Brain microvascular endothelial cell (primary cell): ENCODE measurements around the gene NPLOC4.
A peak's percentile ranks its signal among the peaks of the same experiment; 100 is the strongest.

Experiments used
- DNase-seq: peaks from one replicate; pipeline ENCODE4 v3.0.0-alpha.2; 2020
- H3K27ac ChIP-seq: fragments of 250-450 bp; sonication (Bioruptor Pico); 2 replicates; pipeline ENCODE4 v1.5.1; 2020; ENCODE audit warnings: mild to moderate bottlenecking, moderate library complexity
- H3K27me3 ChIP-seq: fragments of 250-450 bp; sonication (Bioruptor Pico); replicated peaks from 2 replicates; pipeline ENCODE4 v1.5.1; 2020; ENCODE audit warnings: mild to moderate bottlenecking
- H3K36me3 ChIP-seq: fragments of 250-450 bp; sonication (Bioruptor Pico); replicated peaks from 2 replicates; pipeline ENCODE4 v1.5.1; 2020; ENCODE audit warnings: mild to moderate bottlenecking
- H3K4me3 ChIP-seq: 2 replicates; pipeline ENCODE4 v1.5.1; 2011; ENCODE audit warnings: low read depth, mild to moderate bottlenecking, control low read depth, low read length, moderate library complexity
- in situ Hi-C: cut with HindIII; loops from 2 replicates; pipeline ENCODE4 v1.10.0; 2017; ENCODE audit warnings: low sequenced_read_pairs, low pct_ligation_motif_present
- TF ChIP-seq, protein P1 (sequence below): IDR thresholded peaks from 2 replicates; pipeline ENCODE4 v1.5.1; 2011; ENCODE audit warnings: low read depth, mild to moderate bottlenecking, moderate library complexity, low read length, control low read depth, inconsistent platforms; ENCODE audit errors: missing control alignments

Gene NPLOC4

DNA sequence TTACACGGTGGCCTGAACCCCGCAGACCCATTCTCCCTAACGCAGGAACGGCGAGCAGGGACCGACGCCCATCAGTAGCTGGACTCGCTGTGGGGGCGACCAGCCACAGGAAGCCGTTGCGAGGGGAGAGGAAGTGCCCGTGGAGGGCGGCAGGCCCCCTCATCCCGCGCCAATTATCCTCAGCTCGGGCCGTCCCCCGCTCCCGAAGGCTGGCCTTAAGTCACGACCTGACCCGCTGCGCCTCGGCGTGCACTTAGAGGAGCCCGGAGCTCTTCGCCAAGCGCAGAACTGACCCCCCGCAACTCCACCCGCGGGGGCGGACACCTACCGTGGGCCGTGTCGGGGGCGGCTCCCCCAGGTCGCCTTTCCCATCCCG is 46.3 kb upstream of the NPLOC4 start:
- DNase-seq, result no peak
- Histone ChIP-seq H3K4me3 (peak overlapping the region; percentile 93), H3K36me3 (peaks cover 30% of the 10 kb centered on the region), H3K27me3 (no peaks in the 10 kb centered on the region), H3K27ac (peak overlapping the region; percentile 70)
- TF ChIP-seq, protein P1, sequence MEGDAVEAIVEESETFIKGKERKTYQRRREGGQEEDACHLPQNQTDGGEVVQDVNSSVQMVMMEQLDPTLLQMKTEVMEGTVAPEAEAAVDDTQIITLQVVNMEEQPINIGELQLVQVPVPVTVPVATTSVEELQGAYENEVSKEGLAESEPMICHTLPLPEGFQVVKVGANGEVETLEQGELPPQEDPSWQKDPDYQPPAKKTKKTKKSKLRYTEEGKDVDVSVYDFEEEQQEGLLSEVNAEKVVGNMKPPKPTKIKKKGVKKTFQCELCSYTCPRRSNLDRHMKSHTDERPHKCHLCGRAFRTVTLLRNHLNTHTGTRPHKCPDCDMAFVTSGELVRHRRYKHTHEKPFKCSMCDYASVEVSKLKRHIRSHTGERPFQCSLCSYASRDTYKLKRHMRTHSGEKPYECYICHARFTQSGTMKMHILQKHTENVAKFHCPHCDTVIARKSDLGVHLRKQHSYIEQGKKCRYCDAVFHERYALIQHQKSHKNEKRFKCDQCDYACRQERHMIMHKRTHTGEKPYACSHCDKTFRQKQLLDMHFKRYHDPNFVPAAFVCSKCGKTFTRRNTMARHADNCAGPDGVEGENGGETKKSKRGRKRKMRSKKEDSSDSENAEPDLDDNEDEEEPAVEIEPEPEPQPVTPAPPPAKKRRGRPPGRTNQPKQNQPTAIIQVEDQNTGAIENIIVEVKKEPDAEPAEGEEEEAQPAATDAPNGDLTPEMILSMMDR, result no peak
- in situ Hi-C loops, result no loop called here

DNA sequence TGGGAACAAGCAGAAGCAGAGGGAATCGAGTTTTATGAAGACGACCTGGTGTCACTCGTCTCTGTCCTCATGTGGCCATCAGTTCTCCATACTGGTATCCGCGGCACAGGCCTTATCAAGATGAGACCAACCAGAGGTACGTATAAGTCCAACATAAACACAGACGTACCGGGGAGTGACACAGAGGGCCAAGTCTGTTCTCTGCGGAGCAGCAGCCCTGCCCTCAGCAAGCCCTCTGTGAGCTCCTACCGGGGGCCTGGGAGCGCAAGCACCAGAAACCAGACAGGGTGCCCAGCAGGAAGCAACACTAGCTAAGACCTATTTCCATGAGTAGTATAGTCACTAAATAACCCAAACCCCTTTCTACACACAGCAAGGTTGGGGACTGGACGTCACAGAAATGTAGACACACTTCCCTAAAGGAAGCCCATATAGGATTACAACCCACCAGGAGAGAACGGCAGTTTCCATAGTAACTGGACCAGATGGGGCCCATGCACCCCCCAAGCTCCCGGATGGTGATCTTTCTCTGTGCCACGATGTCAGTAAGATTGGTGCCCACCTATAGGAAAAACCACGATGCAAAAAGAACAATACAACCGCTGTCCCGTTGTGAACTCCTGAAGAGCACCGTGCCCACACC is 45.8 kb upstream of the NPLOC4 start:
- no peaks in the 10 kb centered on the region for H3K27me3 ChIP-seq
- in situ Hi-C loops, result no loop called here
- TF ChIP-seq, protein P1, result no peak
- peak; percentile 24 for DNase-seq
- H3K36me3 ChIP-seq, result peaks cover 25% of the 10 kb centered on the region
- H3K4me3 ChIP-seq, result peak overlapping the region; percentile 93
- peak overlapping the region; percentile 70 for H3K27ac ChIP-seq

DNA sequence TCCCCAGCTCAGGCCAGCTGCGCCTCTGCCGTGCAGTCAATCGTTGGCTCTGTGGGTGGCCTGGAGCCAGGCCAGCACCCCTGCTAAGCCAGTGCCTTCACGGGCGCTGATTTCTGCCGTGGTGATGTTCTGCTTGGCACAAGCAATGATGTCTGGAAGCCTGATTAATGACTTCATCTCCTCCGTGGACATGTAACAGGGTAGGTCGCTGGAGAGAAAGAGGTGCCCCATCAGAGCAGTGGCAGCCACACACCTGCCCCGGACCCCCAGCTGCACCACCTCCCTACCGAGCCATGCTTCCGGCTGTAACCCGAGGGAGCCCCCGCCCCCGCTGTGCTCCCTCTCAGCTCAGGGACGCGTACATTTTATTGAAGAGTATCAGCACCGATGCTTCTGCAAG is 44.8 kb upstream of the NPLOC4 start:
- Histone ChIP-seq H3K27ac (no peak overlapping the region), H3K4me3 (no peak overlapping the region), H3K27me3 (no peaks in the 10 kb centered on the region), H3K36me3 (peaks cover 16% of the 10 kb centered on the region)
- no peak for DNase-seq
- TF ChIP-seq, protein P1, result no peak
- in situ Hi-C loops, result no loop called here

DNA sequence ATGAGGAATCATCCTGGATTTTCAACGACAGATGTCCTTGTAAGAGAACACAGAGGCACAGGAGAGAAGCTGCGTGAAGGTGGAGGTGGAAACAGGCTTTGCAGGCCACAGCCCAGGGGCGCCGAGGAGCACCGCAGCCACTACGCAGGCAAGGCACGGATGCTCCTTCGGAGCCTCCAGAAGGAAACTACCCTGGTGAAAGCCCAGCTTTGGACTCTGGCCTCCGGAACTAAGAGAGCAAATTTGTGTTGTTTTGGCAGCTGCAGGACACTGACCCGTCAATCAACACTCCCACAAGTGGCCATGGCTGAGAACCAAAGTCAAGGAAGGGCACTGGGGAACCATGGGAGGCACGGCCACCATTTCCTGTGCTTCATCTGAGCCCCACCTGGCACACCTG is 43.2 kb upstream of the NPLOC4 start:
- Histone ChIP-seq H3K27me3 (no peaks in the 10 kb centered on the region), H3K4me3 (no peak overlapping the region), H3K36me3 (peaks cover 7% of the 10 kb centered on the region), H3K27ac (no peak overlapping the region)
- in situ Hi-C loops, result no loop called here
- TF ChIP-seq, protein P1, result no peak
- no peak for DNase-seq

DNA sequence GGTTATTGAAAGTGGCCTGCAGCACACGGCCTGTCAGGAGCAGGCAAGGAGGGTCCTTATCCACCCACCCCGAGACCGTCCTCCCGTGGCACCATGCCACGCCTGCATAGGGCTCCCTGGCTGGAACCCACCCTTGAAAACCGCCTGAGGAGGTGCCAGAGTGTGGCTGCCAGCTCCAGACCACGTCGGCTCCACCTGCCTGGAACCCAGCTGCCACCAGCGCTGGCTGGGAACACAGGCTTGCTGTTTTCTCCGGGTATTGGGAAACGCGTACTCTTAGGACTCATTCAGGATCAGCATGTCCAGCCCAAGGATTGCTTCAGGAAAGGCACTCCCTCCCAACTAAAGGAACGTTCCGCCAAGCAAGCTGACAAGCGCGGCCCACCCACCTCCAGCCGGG is 40.0 kb upstream of the NPLOC4 start:
- TF ChIP-seq, protein P1, result no peak
- H3K36me3 ChIP-seq, result peaks cover 29% of the 10 kb centered on the region
- no peaks in the 10 kb centered on the region for H3K27me3 ChIP-seq
- in situ Hi-C loops, result no loop called here
- DNase-seq, result no peak
- H3K4me3 ChIP-seq, result no peak overlapping the region
- H3K27ac ChIP-seq, result no peak overlapping the region
